M059J (cell line): Measurements from ENCODE around the gene EHBP1. TPM values are rescaled to one million over a fixed set of nuclear protein-coding genes. Genes with fewer than 3 reads are reported as not detected.

Source experiments
- DNase-seq: peaks from one replicate; pipeline ENCODE4 v3.0.0-alpha.2; 2012; ENCODE audit warnings: low read depth
- total RNA-seq: library from RNA; depleted of rRNA; stranded (reverse); fragments of >200 nt; shearing (Covaris generic); gene quantifications from 2 replicates; pipeline ENCODE4 v1.2.3, GENCODE V29; 2014

The EHBP1 gene
- total RNA-seq, 1 experiment from 2014 or later: 50.2 TPM

DNA sequence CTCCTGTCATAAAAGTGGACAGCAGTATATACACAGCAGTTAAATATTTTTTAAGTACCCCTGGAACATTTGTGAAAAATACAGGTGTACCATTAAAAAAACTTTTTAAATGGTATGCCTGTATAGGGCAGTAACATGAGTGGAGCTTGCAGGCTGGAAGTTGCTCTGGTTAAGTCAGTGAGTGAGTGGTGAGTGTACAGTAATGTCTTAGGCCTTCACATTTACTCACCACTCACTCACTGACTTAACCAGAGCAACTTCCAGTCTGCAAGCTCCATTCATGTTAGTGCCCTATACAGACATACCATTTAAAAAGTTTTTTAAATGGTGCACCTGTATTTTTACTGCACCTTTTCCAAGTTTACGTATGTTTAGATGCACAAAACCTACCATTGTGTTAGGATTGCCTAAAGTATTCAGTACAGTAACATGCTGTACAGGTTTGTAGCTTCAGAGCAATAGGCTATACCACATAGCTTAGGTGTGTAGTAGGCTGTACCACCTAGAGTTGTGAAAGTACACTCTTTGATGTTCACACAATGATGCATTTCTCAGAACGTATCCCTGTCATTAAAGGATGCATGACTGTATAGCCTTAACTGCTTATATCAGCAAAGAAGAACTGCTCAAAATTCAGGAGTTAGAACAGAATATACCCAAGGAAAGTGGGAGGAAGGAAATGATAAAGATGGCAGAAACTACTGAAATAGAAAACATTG is 112.6 kb downstream of the EHBP1 start:
- DNase-seq: peak; percentile 30

DNA sequence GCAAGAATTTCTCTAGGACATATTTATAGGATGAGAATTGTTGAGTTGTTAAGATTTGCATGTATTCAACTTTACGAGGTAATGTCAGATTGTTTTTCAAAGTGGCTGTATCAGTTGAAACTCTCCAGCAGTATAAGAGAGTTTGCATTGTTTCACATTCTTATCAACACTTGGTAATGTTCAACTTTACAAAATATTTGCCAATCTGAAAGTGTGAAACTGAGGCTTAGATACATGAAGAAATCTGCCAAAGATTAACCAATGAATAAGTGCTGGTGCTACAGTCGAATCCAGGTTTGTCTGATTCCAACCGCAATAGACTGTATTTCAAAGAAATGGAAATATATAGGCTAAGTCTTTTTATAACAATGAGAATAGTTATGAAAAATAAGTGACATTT is 117.0 kb downstream of the EHBP1 start:
- DNase-seq: no peak

DNA sequence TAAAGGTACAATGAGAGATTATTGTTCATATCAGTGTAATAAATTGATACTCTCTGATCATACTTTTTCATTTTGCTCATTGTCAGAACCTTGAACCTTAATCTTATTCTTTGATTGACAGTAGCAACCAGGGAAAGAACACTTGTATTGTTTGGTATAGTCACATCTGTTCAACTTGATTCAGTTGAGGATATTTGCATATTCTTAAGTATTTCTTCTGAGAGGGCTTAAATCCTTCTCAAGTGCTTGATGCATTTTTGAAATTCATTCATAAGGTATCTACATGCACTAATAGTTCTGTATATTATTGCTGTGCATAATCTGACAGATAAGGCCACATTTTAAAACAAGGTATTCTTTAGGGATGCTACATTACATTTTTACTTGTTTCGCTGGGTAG is 118.9 kb downstream of the EHBP1 start:
- no peak for DNase-seq

DNA sequence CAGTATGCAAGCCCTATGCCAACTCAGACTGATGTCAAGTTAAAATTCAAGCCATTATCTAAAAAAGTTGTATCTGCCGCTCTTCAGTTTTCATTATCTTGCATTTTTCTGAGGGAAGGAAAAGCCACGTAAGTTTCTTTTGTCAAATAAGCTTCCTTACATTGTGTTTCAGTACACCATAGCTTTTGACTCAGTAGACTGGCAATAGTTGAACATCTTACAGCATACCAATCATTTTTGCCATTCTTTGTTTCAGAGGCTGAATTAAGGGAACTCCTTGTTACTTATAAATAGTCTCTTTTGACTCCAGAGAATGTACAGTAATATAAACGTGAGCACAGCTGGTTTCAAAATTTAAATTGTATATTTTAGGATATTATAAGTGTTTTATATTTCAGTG is 120.6 kb downstream of the EHBP1 start:
- DNase-seq: no peak

DNA sequence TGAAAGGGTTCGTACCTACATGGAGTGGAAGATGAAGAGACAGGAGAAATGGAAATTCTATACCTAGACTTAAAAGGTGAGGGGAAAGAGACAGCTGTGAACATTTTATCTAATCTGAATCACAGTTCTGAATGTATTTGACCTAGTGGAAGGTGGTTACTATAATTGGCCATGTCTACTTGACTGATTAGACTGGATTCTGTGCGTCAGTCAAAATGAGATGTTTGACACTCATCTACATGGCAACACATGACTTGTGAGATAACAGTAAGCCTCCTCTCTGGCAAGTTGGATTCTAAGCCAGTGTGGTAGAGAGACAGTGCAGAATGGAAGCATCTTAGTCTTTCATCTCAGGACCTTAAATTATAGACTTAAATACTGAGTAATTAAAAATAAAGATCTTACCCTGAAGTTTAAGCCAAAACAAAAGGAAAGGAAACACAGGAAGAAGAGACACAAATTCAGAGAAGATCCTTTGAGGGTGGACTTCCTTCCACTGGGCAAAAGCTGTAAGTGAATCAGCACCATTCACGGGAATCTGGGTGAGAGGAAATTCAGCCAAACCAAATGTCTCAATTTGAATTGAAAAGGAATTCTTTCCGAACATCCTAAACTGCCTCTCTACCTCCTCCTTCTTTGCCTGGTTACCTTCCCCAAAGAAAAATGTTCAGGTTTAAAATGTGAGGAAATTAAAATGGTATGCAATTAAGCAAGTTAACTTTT is 121.6 kb downstream of the EHBP1 start:
- DNase-seq: no peak

DNA sequence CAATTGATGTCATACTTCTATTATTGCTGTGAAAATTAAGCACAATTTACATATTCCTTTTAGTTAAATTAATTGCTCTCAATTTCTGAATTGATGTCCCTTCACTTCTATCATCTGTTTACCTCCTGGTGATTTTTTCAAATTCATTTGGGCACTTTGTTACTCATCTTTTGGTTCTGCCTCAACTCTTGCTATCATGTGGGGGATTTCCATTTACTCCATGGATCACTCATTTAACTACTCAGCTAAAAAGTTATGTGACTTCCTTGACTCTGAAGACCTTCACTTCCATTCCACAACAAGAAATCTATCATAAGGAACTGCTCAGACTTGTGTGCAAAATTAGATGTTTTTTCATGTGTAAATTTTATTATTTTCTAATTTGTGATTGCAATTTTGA is 126.2 kb downstream of the EHBP1 start:
- no peak for DNase-seq

DNA sequence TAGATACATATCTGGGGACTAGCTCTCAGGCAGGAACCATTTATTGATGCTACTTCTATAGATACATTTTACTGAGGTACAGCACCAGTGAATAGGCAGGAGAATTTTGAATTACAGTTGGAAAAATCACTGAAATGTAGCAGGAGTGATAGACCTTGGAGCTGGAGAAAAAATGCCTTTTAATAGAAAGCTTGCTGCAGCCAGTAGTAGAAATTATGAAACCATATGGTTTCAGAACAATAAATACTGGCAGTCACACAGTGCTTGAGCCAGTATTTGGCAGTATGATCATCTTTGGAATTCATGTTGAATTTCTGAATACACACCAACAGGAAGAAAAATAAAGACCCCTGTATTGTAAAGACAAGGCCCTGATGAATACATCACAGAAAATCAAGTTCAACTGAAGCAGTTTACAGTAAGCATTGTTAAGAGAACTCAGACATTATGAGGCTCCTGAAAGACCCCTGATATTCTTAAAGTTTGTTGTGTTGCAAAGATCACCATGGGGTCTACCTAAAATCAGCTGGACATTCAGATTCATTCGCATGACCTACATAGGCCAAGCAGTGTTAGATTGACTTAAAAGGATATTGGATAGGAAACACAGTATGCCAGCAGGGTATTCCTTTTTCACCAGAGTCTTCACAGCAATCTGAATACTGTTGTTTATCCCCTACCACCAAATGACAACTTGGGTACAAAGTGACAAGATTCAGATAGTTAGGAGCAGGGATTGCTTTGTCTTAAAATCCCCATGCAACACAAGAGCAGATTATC is 139.0 kb downstream of the EHBP1 start:
- no peak for DNase-seq

DNA sequence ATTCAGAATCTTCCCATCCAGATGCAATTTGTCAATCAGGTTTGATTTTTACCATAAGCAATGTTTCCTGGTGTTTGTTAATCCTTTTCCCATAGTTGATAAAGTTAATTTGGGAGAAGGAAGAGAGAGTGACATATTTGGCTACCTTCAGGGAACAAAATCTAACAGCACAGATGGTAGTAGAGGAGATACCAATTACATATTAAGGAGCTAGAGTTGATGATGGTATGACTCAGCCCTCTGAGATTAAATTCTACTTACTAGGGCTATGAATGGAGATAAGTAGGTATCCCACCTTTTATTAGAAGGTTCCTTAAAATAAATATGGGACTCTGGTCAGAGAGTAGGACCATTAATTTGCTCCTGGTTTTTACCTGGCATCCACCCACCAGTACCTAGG is 139.7 kb downstream of the EHBP1 start:
- DNase-seq: no peak

DNA sequence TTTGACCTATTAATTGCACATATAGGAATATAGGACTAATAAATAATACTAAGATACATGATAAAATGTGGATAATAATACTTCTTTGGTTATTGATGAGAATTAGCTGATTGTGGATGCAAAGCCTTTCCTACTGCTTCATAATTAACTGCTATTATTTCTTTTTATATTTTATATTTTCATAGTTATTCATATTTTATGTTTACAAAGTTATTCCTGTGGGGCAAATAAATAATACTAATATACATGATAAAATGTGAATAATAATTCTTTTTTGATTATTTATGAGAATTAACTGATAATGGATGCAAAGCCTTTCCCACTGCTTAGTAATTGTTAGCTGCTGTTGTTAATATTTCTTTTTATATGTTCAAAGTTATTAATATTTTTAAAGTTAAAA is 146.7 kb downstream of the EHBP1 start:
- DNase-seq: no peak

DNA sequence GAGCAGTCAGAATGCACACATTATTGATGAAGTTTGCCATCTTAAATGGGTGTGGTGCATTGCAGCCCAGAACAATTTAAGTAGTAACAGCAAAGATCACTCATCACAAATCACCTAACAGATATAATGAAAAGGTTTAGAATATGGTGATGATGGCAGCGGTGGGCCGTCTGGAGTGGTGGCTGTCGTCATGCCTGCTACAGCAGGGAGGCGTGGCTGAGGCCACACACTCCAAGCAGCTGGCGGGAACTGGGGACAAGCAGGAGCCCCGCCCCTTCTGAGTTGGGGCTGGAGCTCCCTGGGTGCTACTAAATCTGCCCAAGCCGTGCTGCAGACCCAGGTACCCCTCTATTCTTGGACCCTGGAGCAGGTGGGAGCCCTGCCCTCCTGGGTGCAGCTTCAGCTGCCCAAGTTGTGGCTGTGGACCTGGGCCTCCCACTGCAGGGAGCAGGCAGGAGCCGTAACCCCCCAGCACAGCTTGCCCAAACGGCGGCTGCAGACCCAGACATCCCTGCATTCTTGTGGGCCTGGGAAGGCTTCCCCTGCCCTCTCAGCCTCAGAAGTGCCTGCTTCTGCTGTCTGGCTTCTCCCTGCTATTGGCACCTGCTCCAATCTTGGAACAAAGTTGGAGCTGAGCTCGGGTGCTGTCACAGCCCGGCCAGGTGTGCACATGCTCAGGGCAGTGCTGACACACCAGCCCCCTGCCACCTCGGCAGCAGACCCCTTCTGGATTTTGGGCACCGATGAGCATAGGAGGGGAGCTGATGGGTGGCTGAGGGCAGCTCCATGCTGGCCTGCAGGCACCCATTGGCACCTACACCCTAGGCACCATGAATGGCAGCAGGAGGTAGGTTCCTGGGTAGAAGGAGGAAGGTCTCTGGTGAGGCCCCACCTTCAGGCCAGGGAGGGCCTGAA is 149.3 kb downstream of the EHBP1 start:
- no peak for DNase-seq

DNA sequence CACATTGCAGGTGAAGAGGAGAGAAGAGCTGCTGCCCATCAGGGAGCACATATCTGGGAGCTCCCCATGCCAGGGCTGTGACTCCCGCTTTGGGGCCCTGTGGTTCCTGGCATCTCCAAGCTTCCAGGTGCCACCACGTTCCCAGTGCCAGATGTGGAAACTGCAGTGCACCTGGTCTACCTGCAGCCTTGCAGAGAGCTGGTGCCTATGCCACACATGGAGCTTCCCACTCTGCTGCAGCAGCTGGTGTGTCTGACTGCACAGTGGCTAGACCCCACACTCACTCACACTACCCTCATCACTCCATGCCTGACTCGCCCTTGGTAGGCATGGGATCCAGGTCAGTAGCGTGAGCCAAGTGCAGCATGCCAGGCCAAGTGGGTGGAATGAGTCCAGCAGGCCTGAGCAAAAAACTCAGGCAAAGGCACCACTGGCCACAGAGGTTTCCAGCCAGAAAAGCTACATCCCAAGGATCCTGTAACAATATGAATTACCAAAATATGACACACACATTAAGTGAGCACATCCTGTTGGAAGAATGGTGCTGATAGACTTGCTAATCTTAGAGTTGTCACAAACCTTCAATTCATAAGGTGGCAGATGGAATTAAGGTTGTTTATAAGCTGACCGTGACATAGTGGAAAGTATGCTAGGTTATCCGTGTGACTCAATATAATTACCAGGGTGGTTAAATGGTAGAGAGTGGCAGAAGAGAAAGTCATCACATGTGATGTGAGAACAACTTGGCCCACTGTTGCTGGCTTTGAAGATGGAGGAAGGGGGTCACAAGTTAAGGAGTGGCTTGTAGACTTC is 150.9 kb downstream of the EHBP1 start:
- no peak for DNase-seq

DNA sequence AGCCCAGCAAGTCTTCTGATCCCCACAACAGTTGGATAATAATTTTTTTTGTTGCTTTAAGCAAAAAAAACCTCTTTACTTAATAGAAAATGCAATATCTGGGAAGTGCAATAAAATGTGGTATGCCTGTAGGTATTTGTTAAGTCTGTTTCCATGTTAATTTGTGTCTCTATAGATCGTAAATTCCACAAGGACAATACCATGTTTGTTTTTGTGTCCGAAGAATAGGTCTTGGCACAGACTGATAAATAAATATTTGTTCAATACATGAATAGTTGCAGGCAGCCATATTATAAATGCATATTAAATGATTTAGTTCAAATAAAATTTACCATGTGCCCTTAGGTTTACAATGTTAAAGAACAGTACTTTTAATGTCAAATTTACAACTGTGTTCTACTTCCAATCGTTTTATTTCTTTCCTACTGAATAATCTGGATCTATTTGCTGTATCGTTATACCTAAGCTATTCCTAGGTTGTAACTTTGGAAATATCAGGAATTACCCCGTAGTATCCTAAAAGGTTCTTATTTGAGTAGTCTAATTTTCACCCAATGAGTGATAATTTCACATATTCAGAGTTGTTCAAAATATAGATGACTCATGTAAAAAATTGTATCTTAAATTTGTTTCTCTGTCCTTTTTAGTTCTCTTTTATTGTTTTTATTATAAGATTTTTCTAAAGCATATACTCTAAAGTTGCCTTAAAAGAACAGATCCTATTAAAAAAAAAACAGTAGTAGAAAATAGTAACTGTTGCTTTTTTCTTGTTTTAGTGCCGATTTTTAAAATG is 151.8 kb downstream of the EHBP1 start:
- no peak for DNase-seq

DNA sequence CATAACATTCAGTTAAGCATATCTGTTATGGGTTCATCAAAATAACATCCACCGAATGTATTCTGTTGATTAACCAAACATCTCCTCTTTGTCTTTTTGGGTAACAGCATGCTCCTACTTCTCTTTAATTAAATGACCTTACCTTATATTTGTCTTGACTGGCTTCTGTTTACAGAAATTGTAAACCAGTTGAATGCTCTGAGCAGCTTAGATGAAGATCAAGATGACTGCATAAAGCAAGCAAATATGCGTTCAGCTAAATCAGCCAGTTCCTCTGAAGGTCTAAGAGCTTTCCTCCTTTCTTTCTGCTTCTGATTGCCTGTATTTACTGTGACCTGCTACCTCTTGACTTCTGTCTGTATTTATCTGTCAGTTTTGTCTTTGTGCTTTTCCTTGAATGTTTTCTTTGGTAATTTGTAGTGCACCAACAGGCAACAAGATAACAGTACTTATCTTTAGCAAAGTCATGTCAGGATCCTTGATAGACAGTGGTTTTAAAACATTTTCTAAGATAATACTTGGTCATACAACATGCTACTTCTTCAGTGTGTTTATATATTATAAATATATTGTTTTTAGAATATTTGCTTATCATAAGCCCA is 152.8 kb downstream of the EHBP1 start:
- DNase-seq: no peak

DNA sequence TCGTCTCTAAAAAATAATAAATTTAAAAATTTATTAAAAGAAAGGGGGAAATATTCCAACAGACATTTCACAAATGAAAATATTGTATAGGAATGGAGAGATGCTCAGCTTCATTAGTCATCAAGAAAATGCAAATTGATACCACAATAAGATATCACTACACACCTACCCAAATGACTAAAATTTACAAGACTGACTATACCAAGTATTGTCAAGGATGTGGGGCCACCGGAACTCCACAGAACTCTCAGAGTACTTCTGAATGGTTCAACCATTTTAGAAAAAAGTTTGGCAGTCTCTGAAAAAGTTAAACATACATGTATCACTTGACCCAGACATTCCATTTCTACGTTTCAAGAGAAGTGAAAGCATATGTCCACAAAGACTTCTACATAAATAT is 163.4 kb downstream of the EHBP1 start:
- no peak for DNase-seq

DNA sequence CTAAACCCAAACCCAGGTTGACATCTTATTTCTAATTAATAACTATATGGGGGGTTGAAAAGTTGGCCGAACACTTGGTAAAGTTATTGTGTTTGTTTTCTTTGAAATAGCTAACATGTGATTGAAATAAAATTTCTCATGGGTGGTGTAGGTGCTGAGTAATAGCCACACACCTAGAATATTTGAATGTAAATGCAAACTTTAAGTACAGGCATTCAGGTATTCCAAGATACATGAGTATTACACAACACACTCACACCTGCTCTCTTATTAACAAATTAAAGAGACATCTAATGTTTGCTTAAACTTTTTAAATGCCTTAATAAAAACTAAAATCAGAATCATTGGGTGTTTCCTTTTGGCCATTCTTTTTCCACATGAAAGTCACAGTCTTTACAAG is 165.5 kb downstream of the EHBP1 start:
- DNase-seq: no peak

DNA sequence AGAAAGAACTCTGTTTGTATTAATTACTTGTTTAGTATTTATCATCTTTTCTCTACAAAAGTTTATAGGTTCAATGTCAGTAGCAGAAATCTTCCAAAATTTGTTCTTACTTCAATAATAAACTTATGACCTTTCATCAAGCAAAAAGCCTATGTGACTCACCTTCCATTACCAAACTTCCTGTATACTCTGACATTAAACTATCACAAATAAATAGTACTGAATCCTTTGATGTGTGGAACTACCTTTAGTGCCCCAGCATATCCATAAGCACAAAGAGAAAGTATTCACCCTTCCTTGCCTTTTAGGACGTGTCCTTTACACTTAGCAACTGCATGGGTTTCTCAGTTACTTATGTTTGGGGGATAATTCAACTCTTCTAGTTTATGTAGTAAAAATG is 166.0 kb downstream of the EHBP1 start:
- peak; percentile 41 for DNase-seq

DNA sequence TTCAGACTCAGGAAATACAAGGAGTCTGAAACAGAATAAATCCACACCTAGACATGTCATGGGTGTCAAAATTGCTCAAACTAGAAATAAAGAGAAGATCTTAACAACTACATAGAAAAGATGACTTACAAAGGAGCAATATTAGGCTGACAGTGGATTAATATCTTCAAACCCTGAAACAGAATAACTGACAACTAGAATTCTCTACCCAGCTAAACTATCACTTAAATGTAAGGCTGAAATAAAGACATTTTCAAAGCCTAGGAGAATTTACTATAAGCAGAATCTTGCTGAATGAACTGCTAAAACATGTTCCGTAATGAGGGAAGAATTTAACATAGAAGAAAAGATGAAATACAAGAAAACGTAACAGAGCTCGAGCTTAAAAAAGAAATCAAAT is 168.1 kb downstream of the EHBP1 start:
- no peak for DNase-seq

DNA sequence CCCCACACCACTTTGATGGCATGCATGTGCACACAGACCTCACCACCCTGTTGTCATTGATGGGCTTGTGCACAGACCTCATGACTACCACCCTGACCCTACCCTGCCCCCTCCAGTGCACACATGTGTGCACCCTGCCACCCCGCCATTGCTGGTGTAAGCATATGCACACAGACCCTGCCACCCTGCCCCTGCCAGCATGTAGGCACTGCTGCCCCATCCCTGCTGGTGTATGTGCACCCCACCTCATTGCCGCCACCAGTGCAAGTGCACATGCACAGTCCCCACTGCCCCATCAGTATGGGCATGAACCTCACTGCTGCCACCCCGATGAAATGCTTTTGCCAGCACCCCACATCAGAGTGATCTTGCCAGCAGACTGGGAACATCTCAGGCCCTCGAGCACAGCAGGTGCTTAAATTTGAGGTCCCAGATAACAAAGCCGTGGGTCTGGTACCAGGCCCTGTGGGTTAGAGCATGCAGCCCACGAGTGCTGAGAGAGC is 169.4 kb downstream of the EHBP1 start:
- no peak for DNase-seq

DNA sequence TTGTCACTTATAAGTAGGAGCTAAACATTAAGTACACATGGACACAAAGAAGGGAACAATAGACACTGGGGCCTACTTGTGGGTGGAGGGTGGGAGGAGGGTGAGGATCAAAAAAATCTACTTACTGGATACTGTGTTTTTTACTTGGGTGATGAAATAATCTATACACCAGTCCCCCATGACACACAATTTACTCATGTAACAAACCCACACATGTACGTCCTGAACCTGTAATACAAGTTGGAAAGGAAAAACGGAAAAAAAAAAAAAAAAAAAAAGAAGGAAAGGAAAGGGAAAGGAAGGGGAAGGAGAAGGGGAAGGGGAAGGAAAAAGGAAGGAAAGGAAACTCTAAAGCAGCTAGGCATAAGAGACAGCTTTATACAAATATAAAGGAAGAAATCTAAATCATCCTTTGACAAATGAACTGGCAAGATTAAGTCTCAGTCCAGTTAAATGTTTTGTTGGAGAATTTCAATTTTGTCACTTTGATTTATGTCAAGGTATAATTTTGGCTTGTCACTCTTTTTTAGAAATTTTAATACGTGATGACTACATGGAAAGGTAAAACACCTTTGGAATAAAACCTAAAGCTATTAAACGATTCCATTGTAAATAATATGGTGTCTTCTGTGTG is 175.8 kb downstream of the EHBP1 start:
- no peak for DNase-seq
